Glutamatergic neuron (in vitro differentiated cells): ENCODE data around the gene AGER. TPM values are rescaled to one million over a fixed set of nuclear protein-coding genes. Genes with fewer than 3 reads are reported as not detected.

Source experiments
- DNase-seq: peaks from one replicate; pipeline ENCODE4 v3.0.0; 2022
- H3K27ac Mint-ChIP-seq: one replicate; pipeline ENCODE4 v1.8.0; 2020; ENCODE audit warnings: mild to moderate bottlenecking, mixed read lengths, inconsistent platforms; ENCODE audit not compliant: unreplicated experiment
- H3K27me3 Mint-ChIP-seq: one replicate; pipeline ENCODE4 v1.8.0; 2020; ENCODE audit warnings: mild to moderate bottlenecking, moderate library complexity, mixed read lengths, inconsistent platforms; ENCODE audit not compliant: unreplicated experiment
- H3K36me3 Mint-ChIP-seq: one replicate; pipeline ENCODE4 v1.8.0; 2020; ENCODE audit warnings: mild to moderate bottlenecking, mixed read lengths, inconsistent platforms; ENCODE audit not compliant: unreplicated experiment
- H3K4me1 Mint-ChIP-seq: one replicate; pipeline ENCODE4 v1.8.0; 2020; ENCODE audit warnings: mild to moderate bottlenecking, low read depth, mixed read lengths, inconsistent platforms; ENCODE audit not compliant: unreplicated experiment
- H3K4me3 Mint-ChIP-seq: one replicate; pipeline ENCODE4 v1.8.0; 2020; ENCODE audit warnings: mild to moderate bottlenecking, mixed read lengths, inconsistent platforms; ENCODE audit not compliant: unreplicated experiment
- H3K9me3 Mint-ChIP-seq: one replicate; pipeline ENCODE4 v1.8.0; 2020; ENCODE audit warnings: mild to moderate bottlenecking, moderate library complexity, mixed read lengths, inconsistent platforms; ENCODE audit not compliant: unreplicated experiment
- total RNA-seq: library from RNA; stranded (reverse); fragmentation: NEBNext Ultra II Directional; extraction: Animal tissue kit (Norgen Biotek cat#: 25700); gene quantifications from one replicate; pipeline ENCODE4 v1.2.1, GENCODE V29; 2021; ENCODE audit not compliant: unreplicated experiment
- TF ChIP-seq, protein P1 (sequence below): fragments of 200-600 bp; sonication (generic); IDR thresholded peaks from one replicate; pipeline ENCODE4 v1.5.0; 2021; ENCODE audit not compliant: partially characterized antibody, unreplicated experiment

The AGER gene
- total RNA-seq, 1 donor from 2014 or later: 13.2 TPM

DNA sequence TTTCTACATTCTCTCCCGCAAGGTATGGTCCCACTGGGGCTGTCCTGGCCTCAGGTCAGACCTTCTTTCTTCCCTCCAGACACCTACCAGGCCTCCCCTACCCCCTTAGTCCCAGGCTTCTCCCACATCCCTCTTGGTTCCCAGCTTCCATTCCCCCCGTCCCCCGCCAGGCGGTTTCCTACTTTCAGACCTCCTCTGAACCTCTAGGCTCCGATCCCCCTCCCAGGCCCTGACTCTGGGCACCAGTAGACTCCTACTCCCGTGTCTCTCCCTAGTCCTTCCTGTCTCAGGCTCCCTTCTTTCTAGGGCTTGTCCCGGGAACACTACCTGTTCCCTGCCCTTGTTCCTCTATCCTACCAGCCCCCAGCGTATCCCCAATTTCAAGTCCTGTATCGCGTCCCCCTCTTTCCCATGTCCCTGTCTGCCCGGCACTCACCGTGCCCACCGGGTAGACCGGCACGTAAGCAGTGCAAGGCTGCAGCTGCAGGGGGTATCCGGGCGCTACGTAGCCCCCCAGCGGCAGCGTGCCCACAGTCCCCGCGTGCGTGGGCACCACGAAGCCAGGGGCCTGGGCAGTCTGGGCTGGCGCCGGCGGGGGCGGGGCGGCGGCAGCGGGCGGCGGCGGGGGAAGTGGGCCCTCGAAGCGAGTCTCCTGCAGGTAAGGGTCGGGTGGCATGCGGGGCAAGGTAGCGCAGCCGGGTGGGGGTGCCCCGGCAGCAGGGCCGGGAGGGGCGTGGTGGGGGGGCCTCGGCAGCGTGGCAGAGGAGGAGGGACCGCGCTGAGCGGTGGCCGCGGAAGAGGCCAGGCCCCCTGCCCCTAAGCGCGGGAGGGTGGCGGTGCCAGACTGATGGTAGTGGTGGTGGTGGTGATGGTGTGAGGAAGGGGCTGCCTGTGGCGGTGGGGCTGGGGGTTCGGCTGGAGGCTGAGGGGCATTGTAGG is 33.9 kb downstream of the AGER start:
- Mint-ChIP-seq H3K36me3 (no peaks in the 10 kb centered on the region), H3K9me3 (peaks cover 11% of the 10 kb centered on the region), H3K27me3 (peaks cover 24% of the 10 kb centered on the region), H3K4me3 (peak overlapping the region; percentile 89), H3K4me1 (peaks cover 28% of the 10 kb centered on the region), H3K27ac (peak overlapping the region; percentile 94)
- peak; percentile 52 for DNase-seq
- TF ChIP-seq, protein P1, sequence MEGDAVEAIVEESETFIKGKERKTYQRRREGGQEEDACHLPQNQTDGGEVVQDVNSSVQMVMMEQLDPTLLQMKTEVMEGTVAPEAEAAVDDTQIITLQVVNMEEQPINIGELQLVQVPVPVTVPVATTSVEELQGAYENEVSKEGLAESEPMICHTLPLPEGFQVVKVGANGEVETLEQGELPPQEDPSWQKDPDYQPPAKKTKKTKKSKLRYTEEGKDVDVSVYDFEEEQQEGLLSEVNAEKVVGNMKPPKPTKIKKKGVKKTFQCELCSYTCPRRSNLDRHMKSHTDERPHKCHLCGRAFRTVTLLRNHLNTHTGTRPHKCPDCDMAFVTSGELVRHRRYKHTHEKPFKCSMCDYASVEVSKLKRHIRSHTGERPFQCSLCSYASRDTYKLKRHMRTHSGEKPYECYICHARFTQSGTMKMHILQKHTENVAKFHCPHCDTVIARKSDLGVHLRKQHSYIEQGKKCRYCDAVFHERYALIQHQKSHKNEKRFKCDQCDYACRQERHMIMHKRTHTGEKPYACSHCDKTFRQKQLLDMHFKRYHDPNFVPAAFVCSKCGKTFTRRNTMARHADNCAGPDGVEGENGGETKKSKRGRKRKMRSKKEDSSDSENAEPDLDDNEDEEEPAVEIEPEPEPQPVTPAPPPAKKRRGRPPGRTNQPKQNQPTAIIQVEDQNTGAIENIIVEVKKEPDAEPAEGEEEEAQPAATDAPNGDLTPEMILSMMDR: no peak

DNA sequence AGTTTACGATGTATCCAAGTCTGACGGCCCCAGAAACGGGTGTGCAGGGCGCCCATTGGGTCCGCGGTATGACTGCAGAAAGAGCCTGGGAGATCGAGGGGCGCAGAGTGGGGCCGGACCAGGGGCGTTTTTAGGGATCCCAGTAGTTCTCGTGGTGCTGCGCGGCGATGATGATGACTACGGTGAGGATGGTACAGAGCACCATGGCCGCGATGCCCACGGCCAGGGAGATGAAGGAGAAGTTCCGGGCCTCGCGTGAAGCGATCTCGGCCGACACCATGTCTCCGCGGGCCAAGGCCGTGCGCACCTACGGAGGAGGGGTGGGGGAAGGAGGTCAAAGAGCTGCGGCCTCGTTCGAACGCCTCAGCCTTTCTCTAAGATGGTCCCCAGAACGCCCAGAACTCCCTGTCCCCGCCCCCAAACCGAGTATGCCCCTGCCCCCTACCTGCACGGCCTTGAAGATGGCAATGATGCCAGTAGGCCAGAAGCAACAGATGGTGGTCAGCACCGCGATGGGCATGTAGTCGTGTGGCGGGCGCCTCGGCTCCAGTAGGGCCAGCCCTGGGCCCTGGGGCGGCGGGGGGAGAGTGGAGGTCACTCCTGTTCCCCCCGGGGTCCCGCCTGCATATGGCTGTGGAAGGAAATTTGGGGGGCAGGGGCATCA is 34.8 kb downstream of the AGER start:
- H3K27me3 Mint-ChIP-seq: peaks cover 24% of the 10 kb centered on the region
- no peak overlapping the region for H3K27ac Mint-ChIP-seq
- H3K4me3 Mint-ChIP-seq: peak overlapping the region; percentile 54
- H3K9me3 Mint-ChIP-seq: peaks cover 11% of the 10 kb centered on the region
- TF ChIP-seq, protein P1: no peak
- peaks cover 27% of the 10 kb centered on the region for H3K4me1 Mint-ChIP-seq
- no peaks in the 10 kb centered on the region for H3K36me3 Mint-ChIP-seq
- DNase-seq: no peak

DNA sequence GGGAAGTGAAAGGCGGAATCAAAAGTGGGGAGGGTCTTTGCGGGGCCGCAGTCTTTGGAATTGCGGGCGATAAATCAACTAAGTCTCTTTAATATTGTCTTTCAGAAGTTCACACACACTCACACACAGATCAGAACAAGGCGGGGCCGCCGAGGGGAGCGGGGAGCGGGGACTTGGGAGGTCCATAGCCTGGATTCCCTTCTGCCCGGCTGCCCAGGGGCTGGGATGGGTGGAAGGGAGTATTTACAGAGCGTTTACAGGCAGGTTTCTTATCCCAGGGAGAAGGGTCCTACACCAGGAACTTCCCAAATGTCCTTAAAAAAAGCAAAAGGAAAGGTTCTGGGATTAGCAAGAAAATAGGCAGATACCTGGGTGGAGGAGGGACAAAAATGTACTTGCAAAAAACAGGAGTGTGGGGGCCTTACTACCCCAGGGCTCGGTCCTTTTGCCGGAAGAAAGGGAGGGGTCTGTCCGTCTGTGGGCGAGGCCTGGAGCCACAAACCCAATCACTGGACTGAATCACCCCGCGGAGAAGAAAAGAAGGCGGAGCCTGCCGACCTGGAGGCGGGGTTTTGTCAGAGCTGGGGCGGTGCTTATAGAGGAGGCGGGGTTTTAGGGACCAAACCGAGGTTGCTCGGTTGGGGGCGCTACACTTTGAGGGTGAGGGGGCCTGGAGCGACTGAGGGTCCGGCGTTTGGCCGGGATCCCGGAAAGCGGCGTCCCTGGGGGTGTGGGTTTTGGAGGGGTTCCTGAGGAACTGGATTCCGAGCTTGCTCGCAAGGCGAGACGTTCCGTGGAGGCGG is 35.6 kb downstream of the AGER start:
- Mint-ChIP-seq H3K4me3 (peak overlapping the region; percentile 54), H3K4me1 (peaks cover 27% of the 10 kb centered on the region), H3K27me3 (peaks cover 24% of the 10 kb centered on the region), H3K9me3 (peaks cover 11% of the 10 kb centered on the region), H3K27ac (no peak overlapping the region), H3K36me3 (no peaks in the 10 kb centered on the region)
- DNase-seq: peak; percentile 51
- TF ChIP-seq, protein P1: no peak

DNA sequence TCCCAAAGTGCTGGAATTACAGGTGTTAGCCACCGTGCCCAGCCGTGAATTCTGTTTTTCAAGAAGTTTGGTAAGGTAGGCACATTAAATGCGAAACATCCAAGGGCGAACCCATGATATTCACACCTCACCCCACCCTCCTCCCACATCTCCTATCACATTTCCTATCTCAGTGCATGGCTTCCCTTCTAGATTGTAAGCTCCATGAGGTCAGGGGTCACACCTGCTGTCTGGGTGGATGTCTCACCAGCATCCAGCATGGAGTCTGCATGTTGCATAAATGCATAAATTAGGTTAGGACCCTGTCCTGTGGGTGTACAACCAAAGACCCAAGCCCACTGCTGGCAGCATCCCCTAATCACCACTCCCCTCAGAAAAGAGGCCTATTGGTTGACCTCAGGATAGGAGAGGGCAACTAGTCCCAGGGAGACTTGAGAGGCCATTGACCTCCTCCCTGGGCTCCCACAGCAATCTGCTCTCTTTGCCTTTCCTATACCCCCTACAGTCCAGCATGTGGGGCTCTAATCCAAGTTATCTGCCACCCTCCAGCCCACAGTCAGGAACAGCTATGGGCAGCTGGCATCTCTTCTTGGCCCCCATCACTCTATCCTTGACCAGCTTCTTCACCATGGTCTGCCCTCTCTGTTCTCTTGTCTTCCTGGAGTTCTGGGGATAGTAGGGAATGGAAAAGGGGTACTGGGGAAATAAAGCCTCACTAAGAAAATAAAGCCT is 36.5 kb downstream of the AGER start:
- no peak for DNase-seq
- Mint-ChIP-seq H3K4me1 (peaks cover 20% of the 10 kb centered on the region), H3K9me3 (peaks cover 11% of the 10 kb centered on the region), H3K27me3 (peaks cover 24% of the 10 kb centered on the region), H3K36me3 (no peaks in the 10 kb centered on the region), H3K4me3 (no peak overlapping the region), H3K27ac (no peak overlapping the region)
- TF ChIP-seq, protein P1: no peak
